Measurements from ENCODE around the gene DEDD. TPM values are rescaled to one million over a fixed set of nuclear protein-coding genes. Genes with fewer than 3 reads are reported as not detected.

DEDD gene
- total and polyA plus RNA-seq, 2 of the 13 experiments (the other 11 are each of a cell fraction or from before 2014, with no cell fraction given), result 12.6 to 27.8 TPM

DNA sequence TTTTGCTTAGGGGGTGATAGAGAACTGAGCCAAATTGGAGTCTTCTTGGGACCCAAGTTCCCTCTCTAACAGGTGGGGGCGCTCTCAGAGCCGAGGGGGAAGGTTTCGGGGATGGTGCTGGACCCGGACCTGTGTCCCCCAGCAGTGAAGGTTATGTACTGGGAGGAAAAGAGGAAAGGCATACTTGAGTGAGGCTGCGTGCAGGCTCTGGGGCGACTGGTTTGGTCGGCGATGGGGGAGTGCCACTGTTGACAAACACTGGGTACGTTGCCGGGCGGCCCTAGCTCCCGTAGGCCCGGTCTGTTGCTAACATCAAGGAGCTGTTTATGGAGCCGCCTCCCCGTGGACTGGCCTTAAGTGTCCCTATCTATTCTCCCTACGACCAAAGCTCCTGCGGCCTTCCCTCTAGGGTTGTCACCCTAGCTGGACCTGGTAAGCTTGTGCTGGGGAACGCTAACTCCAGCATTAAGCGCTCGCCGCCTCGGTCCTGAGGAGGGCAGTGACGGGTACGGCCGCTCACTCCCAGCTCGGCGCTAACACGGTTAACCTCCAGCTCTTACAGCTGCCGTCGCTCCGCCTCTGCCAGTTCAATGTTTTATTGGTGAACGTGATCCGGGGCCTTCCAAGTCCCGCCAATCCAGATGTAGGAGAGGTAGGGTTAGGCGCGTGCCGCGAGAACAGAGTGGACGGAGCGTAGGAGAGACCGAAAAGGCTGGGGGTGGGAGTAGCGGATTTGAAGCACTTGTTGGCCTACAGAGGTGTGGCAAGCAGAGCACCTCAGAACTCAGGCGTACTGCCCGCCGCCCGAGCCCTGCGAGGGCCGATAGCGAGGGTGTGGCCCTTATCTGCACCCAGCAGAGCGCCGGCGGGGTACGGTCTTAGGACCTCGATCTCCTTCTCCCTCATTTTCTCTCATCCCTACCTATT lies 33.5 kb upstream of the DEDD start, which contains the start of gene PPOX (continued):
- TF ChIP-seq ARID5B (CRISPR knock-in tag; IDR thresholded peaks at IDR 0.05) (peak; percentile 15; the same call in 1 of the 2 replicates), ZNF3 (CRISPR knock-in tag; IDR thresholded peaks at IDR 0.05) (no peak), TRIM24 (CRISPR knock-in tag; IDR thresholded peaks at IDR 0.05) (no peak), ZNF709 (CRISPR knock-in tag; IDR thresholded peaks at IDR 0.05) (peak; percentile 74; the same call in 1 of the 2 replicates), CCDC6 (CRISPR knock-in tag; IDR thresholded peaks at IDR 0.05) (no peak), SAFB2 (CRISPR knock-in tag; IDR thresholded peaks at IDR 0.05; ENCODE audit: borderline replicate concordance, low read depth) (peak; percentile 49; the same call in 1 of the 2 replicates), AHDC1 (CRISPR knock-in tag; IDR thresholded peaks at IDR 0.05; ENCODE audit: borderline replicate concordance) (no peak), DNMT1 (CRISPR knock-in tag; IDR thresholded peaks at IDR 0.05) (no peak), HHEX (CRISPR knock-in tag; IDR thresholded peaks at IDR 0.05) (no peak), GMEB1 (CRISPR knock-in tag; IDR thresholded peaks at IDR 0.05; ENCODE audit: borderline replicate concordance) (peak; percentile 84), TCF7L2 (IDR thresholded peaks at IDR 0.05; ENCODE audit: low read depth, low read length) (no peak), ZNF333 (CRISPR knock-in tag; IDR thresholded peaks at IDR 0.05; ENCODE audit: borderline replicate concordance) (peak; percentile 95), HES4 (CRISPR knock-in tag; IDR thresholded peaks at IDR 0.05; ENCODE audit: borderline replicate concordance) (0 out of 2 replicates have a peak, but pooled peaks have one; percentile 12), SIX4 (CRISPR knock-in tag; IDR thresholded peaks at IDR 0.05) (no peak)
- TF ChIP-seq, protein P1, sequence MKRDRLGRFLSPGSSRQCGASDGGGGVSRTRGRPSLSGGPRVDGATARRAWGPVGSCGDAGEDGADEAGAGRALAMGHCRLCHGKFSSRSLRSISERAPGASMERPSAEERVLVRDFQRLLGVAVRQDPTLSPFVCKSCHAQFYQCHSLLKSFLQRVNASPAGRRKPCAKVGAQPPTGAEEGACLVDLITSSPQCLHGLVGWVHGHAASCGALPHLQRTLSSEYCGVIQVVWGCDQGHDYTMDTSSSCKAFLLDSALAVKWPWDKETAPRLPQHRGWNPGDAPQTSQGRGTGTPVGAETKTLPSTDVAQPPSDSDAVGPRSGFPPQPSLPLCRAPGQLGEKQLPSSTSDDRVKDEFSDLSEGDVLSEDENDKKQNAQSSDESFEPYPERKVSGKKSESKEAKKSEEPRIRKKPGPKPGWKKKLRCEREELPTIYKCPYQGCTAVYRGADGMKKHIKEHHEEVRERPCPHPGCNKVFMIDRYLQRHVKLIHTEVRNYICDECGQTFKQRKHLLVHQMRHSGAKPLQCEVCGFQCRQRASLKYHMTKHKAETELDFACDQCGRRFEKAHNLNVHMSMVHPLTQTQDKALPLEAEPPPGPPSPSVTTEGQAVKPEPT (CRISPR knock-in tag; IDR thresholded peaks at IDR 0.05; ENCODE audit: low read depth), result no peak

Data from HepG2 (cell line).